ENCODE measurements around the gene ZNF804B.

DNA sequence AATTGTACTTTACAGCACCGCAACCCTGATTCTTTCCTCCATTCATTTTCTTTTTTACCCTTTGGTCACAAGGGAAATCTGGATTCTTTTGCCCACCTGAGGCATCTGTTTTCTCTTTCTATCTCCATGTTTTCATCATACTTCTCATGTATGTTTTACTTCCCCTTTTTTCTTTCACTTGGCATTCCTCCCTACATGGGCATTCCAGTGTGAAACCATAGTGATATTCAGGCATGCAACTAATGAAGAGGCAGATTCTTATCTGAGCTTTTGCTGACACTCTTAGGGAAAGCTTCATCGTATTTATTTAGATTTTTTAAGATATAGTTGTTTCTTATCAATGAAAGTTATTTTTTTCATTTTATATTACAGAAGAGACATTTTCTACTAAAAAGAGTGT, 441.3 kb downstream of the ZNF804B start:
- TF ChIP-seq EZH2 (IDR thresholded peaks at IDR 0.05), result no peak
- no peak for TF ChIP-seq EZH2phosphoT487 (IDR thresholded peaks at IDR 0.05)
- TF ChIP-seq CTCF (IDR thresholded peaks at IDR 0.05), result no peak

Measured in neural progenitor cell (in vitro differentiated cells).